C4-2B (cell line): ENCODE data around the gene PLA1A.

Experiments
- ZFX ChIP-seq: fragments of 450-650 bp; IDR thresholded peaks from 2 replicates; pipeline ENCODE4 v1.6.1; 2017
- TF ChIP-seq, protein P1 (sequence below): fragments of 450-650 bp; conservative IDR thresholded peaks from 2 replicates; pipeline ENCODE4 v1.5.1; 2017; ENCODE audit warnings: mild to moderate bottlenecking

DNA sequence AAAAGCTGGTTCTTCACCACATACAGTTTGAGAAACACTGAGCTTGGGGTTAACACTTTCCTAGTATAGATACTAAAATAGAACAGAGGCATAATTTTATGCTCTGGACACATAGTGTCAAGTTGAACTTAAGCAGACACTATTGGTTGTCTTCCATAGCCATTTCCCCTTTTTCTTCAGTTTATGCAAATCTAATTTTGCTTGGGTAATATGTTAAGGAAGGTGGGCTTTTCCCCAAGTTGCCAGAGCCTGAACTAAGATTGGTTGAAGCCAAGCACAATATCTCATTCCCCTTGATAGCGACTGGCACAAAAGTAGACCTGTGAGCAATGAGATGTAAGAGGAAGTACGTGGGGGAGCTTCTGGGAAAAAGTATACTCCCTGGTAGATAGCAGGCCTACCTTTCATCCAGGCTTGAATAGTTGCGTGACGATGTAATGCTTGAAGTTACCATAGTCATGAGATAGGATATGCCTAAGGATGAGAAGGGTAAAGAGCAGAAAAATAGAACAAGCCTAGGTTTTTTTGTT lies 67.2 kb downstream of the PLA1A start:
- TF ChIP-seq, protein P1, sequence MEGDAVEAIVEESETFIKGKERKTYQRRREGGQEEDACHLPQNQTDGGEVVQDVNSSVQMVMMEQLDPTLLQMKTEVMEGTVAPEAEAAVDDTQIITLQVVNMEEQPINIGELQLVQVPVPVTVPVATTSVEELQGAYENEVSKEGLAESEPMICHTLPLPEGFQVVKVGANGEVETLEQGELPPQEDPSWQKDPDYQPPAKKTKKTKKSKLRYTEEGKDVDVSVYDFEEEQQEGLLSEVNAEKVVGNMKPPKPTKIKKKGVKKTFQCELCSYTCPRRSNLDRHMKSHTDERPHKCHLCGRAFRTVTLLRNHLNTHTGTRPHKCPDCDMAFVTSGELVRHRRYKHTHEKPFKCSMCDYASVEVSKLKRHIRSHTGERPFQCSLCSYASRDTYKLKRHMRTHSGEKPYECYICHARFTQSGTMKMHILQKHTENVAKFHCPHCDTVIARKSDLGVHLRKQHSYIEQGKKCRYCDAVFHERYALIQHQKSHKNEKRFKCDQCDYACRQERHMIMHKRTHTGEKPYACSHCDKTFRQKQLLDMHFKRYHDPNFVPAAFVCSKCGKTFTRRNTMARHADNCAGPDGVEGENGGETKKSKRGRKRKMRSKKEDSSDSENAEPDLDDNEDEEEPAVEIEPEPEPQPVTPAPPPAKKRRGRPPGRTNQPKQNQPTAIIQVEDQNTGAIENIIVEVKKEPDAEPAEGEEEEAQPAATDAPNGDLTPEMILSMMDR: no peak
- TF ChIP-seq ZFX: no peak
